HepG2 (cell line): Measurements from ENCODE around the gene NRP1. TPM values are rescaled to one million over a fixed set of nuclear protein-coding genes. Genes with fewer than 3 reads are reported as not detected.

ENCODE experiments used
- ATF4 ChIP-seq, 2 experiments: fragments of 450-650 bp in 1 of 2; sonication (generic) in 1 of 2; formaldehyde crosslinking; IDR thresholded peaks; 2 replicates each; pipeline versions ENCODE4 v1.5.0 to v1.8.0; 2020 to 2022; ENCODE audit warnings: mild to moderate bottlenecking in 1 of 2, missing genetic modification reagents in 1 of 2
- BRCA1 ChIP-seq: sonication (generic); formaldehyde crosslinking; IDR thresholded peaks from 2 replicates; pipeline ENCODE4 v1.4.0; 2020; ENCODE audit warnings: missing genetic modification reagents
- CENPT ChIP-seq: sonication (generic); formaldehyde crosslinking; IDR thresholded peaks from 2 replicates; pipeline ENCODE4 v1.8.0; 2022; ENCODE audit warnings: low read depth, mild to moderate bottlenecking, moderate library complexity, missing genetic modification reagents
- FLYWCH1 ChIP-seq: sonication (generic); formaldehyde crosslinking; IDR thresholded peaks from 2 replicates; pipeline ENCODE4 v1.8.1; 2023; ENCODE audit warnings: mild to moderate bottlenecking, missing genetic modification reagents
- FOXP4 ChIP-seq: sonication (generic); formaldehyde crosslinking; IDR thresholded peaks from 2 replicates; pipeline ENCODE4 v1.4.0; 2020; ENCODE audit warnings: missing genetic modification reagents
- LCORL ChIP-seq, 2 experiments: fragments of 450-650 bp in 1 of 2; sonication (generic) in 1 of 2; formaldehyde crosslinking in 1 of 2; IDR thresholded peaks; 2 replicates each; pipeline versions ENCODE4 v1.5.0 to v1.6.1; 2017 to 2020; ENCODE audit warnings: antibody characterized with exemption in 1 of 2, missing genetic modification reagents in 1 of 2
- MAF1 ChIP-seq: sonication (generic); formaldehyde crosslinking; IDR thresholded peaks from 2 replicates; pipeline ENCODE4 v1.5.0; 2020; ENCODE audit warnings: missing genetic modification reagents, borderline replicate concordance
- MLX ChIP-seq: IDR thresholded peaks from 2 replicates; pipeline ENCODE4 v1.6.1; 2016
- PAF1 ChIP-seq: IDR thresholded peaks from 2 replicates; pipeline ENCODE4 v1.6.1; 2016; ENCODE audit warnings: missing genetic modification reagents, missing compliant biosample characterization
- PITX1 ChIP-seq: sonication (generic); formaldehyde crosslinking; IDR thresholded peaks from 2 replicates; pipeline ENCODE4 v1.5.1; 2020; ENCODE audit warnings: mild to moderate bottlenecking, missing genetic modification reagents
- RARG ChIP-seq: sonication (generic); formaldehyde crosslinking; IDR thresholded peaks from 2 replicates; pipeline ENCODE4 v1.4.0; 2020; ENCODE audit warnings: low read depth, mild to moderate bottlenecking, missing genetic modification reagents
- STAT6 ChIP-seq: sonication (generic); formaldehyde crosslinking; IDR thresholded peaks from 2 replicates; pipeline ENCODE4 v1.4.0; 2020; ENCODE audit warnings: missing genetic modification reagents, mild to moderate bottlenecking, borderline replicate concordance
- ZC3H13 ChIP-seq: sonication (generic); formaldehyde crosslinking; IDR thresholded peaks from 2 replicates; pipeline ENCODE4 v1.8.1; 2023; ENCODE audit warnings: mild to moderate bottlenecking, missing genetic modification reagents, moderate library complexity
- ZFP1 ChIP-seq: IDR thresholded peaks from 2 replicates; pipeline ENCODE4 v1.6.1; 2016
- ZMYM4 ChIP-seq: sonication (generic); formaldehyde crosslinking; IDR thresholded peaks from 2 replicates; pipeline ENCODE4 v1.8.1; 2023; ENCODE audit warnings: mild to moderate bottlenecking, missing genetic modification reagents
- ZNF124 ChIP-seq: sonication (generic); formaldehyde crosslinking; IDR thresholded peaks from 2 replicates; pipeline ENCODE4 v1.4.0; 2020; ENCODE audit warnings: missing genetic modification reagents
- ZNF333 ChIP-seq: sonication (generic); formaldehyde crosslinking; IDR thresholded peaks from 2 replicates; pipeline ENCODE4 v1.4.0; 2020; ENCODE audit warnings: mild to moderate bottlenecking, missing genetic modification reagents, borderline replicate concordance
- ZNF512B ChIP-seq: sonication (generic); formaldehyde crosslinking; IDR thresholded peaks from 2 replicates; pipeline ENCODE4 v1.5.1; 2020; ENCODE audit warnings: missing genetic modification reagents, mild to moderate bottlenecking, borderline replicate concordance
- ZNF547 ChIP-seq: sonication (generic); formaldehyde crosslinking; IDR thresholded peaks from 2 replicates; pipeline ENCODE4 v1.5.1; 2020; ENCODE audit warnings: mild to moderate bottlenecking, missing genetic modification reagents
- polyA plus RNA-seq, 8 experiments: library from polyadenylated mRNA; depleted of rRNA in 3 of 8; stranded (reverse) in 7 of 8; unstranded in 1 of 8; fragments of >200 nt; fragmentation: Illumina TruSeq in 4 of 8; extraction: Trizol in 4 of 8; gene quantifications; 2 replicates each; pipeline versions ENCODE4 v1.2.1 to v1.2.3, GENCODE V29; 2011 to 2016; ENCODE audit warnings: low read depth in 4 of 8, missing spikeins in 1 of 8, mixed read lengths in 1 of 8; ENCODE audit not compliant: insufficient read depth in 1 of 8
- total RNA-seq, 5 experiments: library from RNA; depleted of rRNA; stranded (reverse); fragments of >200 nt; fragmentation: Illumina TruSeq; extraction: Trizol; gene quantifications; 2 replicates each; pipeline ENCODE4 v1.2.3, GENCODE V29; 2016; ENCODE audit warnings: low read depth in 1 of 5

Gene NRP1
- total and polyA plus RNA-seq, 2 of the 13 experiments (the other 11 are each of a cell fraction or from before 2014, with no cell fraction given): 5.3 to 5.8 TPM

- TF ChIP-seq ZFP1 (CRISPR knock-in tag): 0 out of 2 replicates have a peak, but pooled peaks have one; percentile 20
- TF ChIP-seq MLX (CRISPR knock-in tag): peak; percentile 90
- TF ChIP-seq BRCA1 (CRISPR knock-in tag): no peak
- TF ChIP-seq LCORL (IDR thresholded peaks at IDR 0.05): peak; percentile 93
- peak; percentile 85 for TF ChIP-seq LCORL (CRISPR knock-in tag; IDR thresholded peaks at IDR 0.05)
- TF ChIP-seq MAF1 (CRISPR knock-in tag): no peak
- TF ChIP-seq PITX1 (CRISPR knock-in tag): peak; percentile 99
- no peak for TF ChIP-seq RARG
- peak in 1 of 2 experiments; percentile 93; a peak in 2 of 4 replicates for TF ChIP-seq ATF4 (CRISPR knock-in tag; IDR thresholded peaks at IDR 0.05)
- TF ChIP-seq PAF1 (CRISPR knock-in tag): no peak
- peak; percentile 60; the same call in 1 of the 2 replicates for TF ChIP-seq ZNF547 (CRISPR knock-in tag)
- TF ChIP-seq ZC3H13: no peak
- TF ChIP-seq ZNF124: peak; percentile 87
- no peak for TF ChIP-seq CENPT (CRISPR knock-in tag)
- peak; percentile 98 for TF ChIP-seq FOXP4 (CRISPR knock-in tag)
- no peak for TF ChIP-seq ZNF333 (CRISPR knock-in tag)
- TF ChIP-seq ZNF512B (CRISPR knock-in tag): no peak
- peak; percentile 87 for TF ChIP-seq STAT6 (CRISPR knock-in tag)
- peak; percentile 88 for TF ChIP-seq ZMYM4 (CRISPR knock-in tag)
- TF ChIP-seq FLYWCH1 (CRISPR knock-in tag): no peak
Measured at GRCh38 chr10:33155720-33156638, 178.5 kb downstream of the NRP1 start (continued).
